GM18909 (cell line): Measurements from ENCODE around the gene ARL14.
A peak's percentile ranks its signal among the peaks of the same experiment; 100 is the strongest.

ENCODE experiments used
- ATAC-seq: cut with Tn5 transposase; IDR thresholded peaks from one replicate; pipeline ENCODE4 v1.9.1; 2021; ENCODE audit warnings: mild to moderate bottlenecking; ENCODE audit not compliant: unreplicated experiment, poor library complexity

Gene ARL14

GRCh38 chr3:160676547-160677303 is at the start of gene ARL14:
ARL14 (plus strand) TSS chr3:160677160; CDS start chr3:160677347, 187 bp downstream.
- ATAC-seq: no peak

- ATAC-seq: no peak
These were observed 47.5 kb upstream of the ARL14 start for GRCh38 chr3:160629491-160629890.

GRCh38 chr3:160633361-160634083 is 43.4 kb upstream of the ARL14 start:
- no peak for ATAC-seq

DNA sequence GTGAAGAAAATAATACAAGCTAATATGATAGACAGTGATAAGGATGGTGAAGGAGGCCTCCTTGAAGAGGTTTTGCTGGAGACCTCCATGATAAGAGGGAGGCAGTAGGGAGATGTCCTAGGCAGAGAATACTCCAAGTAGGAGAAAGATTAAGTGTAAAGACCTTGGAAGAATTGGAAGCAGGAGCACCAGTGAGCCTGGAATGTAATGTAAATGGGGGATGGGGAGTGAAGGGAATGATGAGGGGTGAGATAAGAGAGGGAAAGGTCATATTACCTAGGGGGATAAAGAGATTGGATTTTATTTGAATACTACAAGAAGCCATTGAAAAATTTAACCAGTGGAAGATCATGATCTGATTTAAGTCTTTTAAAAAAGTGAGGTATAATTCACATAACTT is 41.7 kb upstream of the ARL14 start:
- no peak for ATAC-seq

- ATAC-seq: no peak
These were observed 39.9 kb upstream of the ARL14 start for GRCh38 chr3:160637086-160637485.

GRCh38 chr3:160638184-160638583 is 38.8 kb upstream of the ARL14 start:
- ATAC-seq: no peak

DNA sequence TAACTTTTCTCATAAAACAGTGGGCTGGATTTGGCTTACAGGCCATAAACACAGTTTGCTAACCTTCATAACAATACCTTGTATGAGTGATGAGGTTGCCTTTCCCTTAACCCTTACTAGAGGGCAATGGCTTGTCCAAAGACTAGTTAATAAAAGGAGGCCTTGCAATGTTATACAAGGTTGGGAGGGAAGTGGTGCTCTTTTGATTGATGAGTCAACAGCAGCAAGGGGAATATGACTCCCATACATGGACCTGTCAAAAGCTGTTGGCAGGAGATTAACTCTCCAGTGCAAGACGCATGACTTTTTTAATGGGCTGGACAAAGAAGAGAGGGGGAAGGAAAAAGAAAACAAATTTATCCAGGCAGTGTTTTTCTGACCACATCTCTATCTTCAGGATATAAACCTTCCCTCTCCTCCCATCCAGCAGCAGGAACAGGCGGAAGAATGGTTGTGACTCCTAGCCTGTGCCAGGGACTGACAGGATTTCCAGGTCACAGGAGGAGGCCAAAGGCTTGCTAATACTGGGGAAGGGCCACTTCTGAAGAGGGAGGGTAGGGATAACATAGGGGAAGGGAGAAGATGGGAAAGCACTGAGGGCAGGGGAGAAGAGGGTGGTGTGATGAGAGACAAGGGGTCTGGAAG is 35.2 kb upstream of the ARL14 start:
- ATAC-seq: no peak

GRCh38 chr3:160643994-160644393 is 33.0 kb upstream of the ARL14 start:
- ATAC-seq: no peak

GRCh38 chr3:160644491-160644890 is 32.5 kb upstream of the ARL14 start:
- no peak for ATAC-seq

DNA sequence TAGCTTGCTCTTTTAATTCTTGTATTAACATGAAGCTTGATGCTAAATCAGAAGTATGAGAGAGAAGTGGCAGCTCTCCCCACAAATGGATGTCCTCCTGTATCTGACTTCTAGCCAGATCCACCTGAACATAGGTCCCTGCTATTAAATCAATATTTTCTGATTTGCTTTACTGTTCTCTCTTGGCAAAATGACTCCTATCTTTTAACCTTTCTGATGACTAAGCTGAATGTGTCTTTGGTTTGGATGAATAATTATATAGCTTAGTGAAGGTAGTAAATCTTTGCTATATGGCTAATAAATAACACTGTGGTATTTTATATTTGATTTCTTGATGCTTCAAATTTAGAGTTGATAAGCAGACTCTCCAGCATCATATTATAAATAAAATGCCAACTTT is 28.3 kb upstream of the ARL14 start:
- no peak for ATAC-seq

GRCh38 chr3:160649596-160649995 is 27.4 kb upstream of the ARL14 start:
- no peak for ATAC-seq

GRCh38 chr3:160653512-160653911 is 23.4 kb upstream of the ARL14 start:
- ATAC-seq: no peak

GRCh38 chr3:160660902-160661301 is 16.1 kb upstream of the ARL14 start:
- no peak for ATAC-seq

DNA sequence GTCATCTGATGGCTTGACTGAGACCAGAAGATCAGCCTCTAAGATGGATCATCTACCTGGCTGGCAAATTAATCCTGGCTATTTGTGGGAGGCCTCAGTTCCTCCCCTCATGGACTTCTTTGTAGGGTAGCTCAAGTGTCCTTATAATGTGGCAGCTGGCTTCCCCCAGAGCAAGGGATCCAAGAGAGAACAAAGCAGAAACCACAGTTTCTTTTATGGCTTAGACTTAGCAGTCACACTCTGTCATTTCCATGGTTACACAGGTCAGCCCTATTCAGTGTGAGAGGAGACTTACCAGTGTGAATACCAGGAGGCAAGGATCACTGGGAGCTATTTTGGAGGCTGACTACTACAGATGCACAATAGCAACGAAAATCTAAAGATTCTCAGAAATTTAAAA is 15.3 kb upstream of the ARL14 start:
- peak; percentile 27 for ATAC-seq

- no peak for ATAC-seq
These were observed 11.7 kb upstream of the ARL14 start for GRCh38 chr3:160665231-160665630.

DNA sequence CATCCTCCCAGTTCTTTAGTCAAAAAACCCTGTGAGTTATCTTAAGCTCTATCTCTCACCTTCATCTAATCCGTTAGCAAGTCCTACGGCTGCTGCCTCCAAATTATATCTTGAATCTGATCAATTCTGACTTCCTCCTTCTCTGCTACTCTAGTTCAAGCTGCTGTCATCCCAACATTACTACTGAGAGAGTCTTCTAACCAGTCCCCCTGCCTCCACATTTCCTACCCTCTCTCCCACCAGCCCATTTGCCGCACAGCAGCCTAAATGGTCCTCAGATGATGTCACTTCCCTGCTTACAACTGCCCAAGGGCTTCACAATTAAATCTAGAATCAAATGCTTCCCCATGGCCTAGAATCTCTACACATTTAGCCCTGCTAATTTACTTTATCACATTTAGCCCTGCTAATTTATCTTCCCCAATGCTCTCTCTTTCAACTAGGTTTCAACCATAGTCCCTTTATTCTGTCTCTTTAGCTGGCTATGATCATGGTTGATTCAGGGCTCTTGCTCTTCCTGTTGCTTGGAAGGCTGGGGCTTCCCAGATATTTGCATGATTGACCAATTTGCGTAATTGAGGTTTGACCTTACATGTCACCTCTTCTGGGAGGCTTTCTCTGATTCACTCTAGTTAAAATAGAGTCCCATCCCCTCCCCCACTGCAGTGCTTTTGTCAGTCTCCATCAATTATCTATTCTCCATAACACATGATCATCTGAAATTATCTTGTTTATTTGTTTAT is 11.0 kb upstream of the ARL14 start:
- peak; percentile 90 for ATAC-seq

- no peak for ATAC-seq
These were observed 9.5 kb upstream of the ARL14 start for GRCh38 chr3:160667452-160667851.

DNA sequence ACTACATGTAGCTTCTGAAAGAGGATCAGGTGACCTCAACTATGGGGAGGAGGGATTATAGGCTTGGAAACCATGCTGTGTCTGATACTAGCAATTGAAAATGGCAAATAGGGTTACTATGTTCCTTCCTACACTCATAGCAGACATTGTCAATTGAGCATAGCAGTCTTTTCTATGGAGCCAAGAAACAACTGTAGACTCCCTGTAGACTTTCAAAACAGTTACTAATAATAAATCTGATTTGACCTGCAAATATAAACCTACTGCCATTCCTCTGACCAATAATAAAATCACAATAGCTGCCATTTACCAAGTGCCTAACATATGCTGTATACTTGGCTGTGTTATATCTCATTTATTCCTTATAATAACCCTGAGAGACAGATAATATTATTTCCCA is 8.5 kb upstream of the ARL14 start:
- no peak for ATAC-seq

GRCh38 chr3:160671231-160671630 is 5.7 kb upstream of the ARL14 start:
- peak; percentile 92 for ATAC-seq

DNA sequence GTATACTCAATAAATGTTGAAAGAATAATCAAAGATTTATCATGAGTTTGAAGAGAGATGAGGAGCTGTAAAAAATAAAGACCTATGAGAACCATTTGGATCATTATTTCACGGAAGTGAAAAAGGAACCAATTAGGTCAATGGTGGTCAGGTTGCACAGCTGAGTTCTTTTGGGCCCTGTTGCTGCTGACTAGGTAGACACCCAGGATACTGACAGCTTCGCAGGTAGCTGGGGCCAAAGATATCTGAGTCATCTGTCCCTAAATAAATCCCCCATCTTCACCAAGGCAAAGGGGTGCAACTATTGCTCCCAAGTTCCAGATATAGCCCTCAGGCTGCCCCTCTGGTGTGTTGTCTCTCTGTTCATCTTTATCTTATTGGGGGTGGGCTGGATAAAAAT is 5.0 kb upstream of the ARL14 start:
- ATAC-seq: no peak

DNA sequence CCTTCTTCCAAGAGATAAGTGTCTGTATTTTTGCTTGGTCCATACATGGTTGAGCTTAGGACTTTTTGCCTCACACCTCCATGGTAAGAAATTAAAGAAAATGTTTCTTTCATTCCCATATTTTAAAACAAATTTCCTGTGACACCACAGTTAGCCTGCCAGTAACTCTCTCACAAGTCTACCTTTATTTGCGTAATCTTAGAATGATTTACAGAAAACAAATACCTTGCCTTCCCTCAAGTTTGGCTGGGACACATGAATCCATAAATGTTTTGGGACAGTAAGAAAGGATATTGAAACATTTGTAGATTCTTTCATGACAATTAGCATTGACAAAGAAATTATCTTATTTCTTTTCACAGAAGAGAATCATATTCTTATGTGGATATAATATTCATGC is 3.8 kb upstream of the ARL14 start:
- no peak for ATAC-seq
